ENCODE results near the gene RDX. TPM values are rescaled to one million over a fixed set of nuclear protein-coding genes. Genes with fewer than 3 reads are reported as not detected.

Gene RDX
- total RNA-seq, 1 experiment from 2014 or later, result 250 TPM

GRCh38 chr11:110176366-110177085 is 119.9 kb downstream of the RDX start:
- DNase-seq, result no peak
- no peak overlapping the region for H3K4me3 ChIP-seq (ENCODE audit: low read depth, low read length)
- peaks cover 7% of the 10 kb centered on the region for H3K4me1 Mint-ChIP-seq (ENCODE audit: low read depth, unreplicated experiment)
- ChIA-PET POLR2A (no interaction called here), CTCF (interaction anchor here (0.7 kb wide), 1 partner anchor 923 kb away, joined by 3 read pairs; no protein-coding TSS in a partner anchor)
- peaks cover 4% of the 10 kb centered on the region for H3K36me3 Mint-ChIP-seq (ENCODE audit: insufficient read depth, unreplicated experiment)
- peak overlapping the region; percentile 44 for H3K27ac Mint-ChIP-seq (ENCODE audit: unreplicated experiment)
- no peak overlapping the region for H3K4me3 Mint-ChIP-seq (ENCODE audit: unreplicated experiment)
- peaks cover 5% of the 10 kb centered on the region for H3K4me1 ChIP-seq
- no TSS peak for BruUV-seq (replicated peaks)
- H3K9me3 ChIP-seq, result no peaks in the 10 kb centered on the region
- intact Hi-C loops (cut with micrococcal nuclease; ENCODE audit: unreplicated experiment), result loop anchor here (5.0 kb wide), 1 partner anchor 324 kb away; no protein-coding TSS in a partner anchor
- TF ChIP-seq, protein P1, sequence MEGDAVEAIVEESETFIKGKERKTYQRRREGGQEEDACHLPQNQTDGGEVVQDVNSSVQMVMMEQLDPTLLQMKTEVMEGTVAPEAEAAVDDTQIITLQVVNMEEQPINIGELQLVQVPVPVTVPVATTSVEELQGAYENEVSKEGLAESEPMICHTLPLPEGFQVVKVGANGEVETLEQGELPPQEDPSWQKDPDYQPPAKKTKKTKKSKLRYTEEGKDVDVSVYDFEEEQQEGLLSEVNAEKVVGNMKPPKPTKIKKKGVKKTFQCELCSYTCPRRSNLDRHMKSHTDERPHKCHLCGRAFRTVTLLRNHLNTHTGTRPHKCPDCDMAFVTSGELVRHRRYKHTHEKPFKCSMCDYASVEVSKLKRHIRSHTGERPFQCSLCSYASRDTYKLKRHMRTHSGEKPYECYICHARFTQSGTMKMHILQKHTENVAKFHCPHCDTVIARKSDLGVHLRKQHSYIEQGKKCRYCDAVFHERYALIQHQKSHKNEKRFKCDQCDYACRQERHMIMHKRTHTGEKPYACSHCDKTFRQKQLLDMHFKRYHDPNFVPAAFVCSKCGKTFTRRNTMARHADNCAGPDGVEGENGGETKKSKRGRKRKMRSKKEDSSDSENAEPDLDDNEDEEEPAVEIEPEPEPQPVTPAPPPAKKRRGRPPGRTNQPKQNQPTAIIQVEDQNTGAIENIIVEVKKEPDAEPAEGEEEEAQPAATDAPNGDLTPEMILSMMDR (IDR thresholded peaks at IDR 0.05; ENCODE audit: insufficient read depth in 1 of 2, low read depth in 1 of 2, low read length in 1 of 2, severe bottlenecking in 1 of 2, unreplicated experiment in 1 of 2), result no peak
- H3K36me3 ChIP-seq (ENCODE audit: control insufficient read depth, insufficient read depth, low read length), result no peaks in the 10 kb centered on the region
- no peaks in the 10 kb centered on the region for H3K9me3 Mint-ChIP-seq (ENCODE audit: unreplicated experiment)
- no peaks in the 10 kb centered on the region for H3K27me3 Mint-ChIP-seq (ENCODE audit: insufficient read depth, unreplicated experiment)
- no peaks in the 10 kb centered on the region for H3K27me3 ChIP-seq (replicated peaks; ENCODE audit: control insufficient read depth, insufficient read depth, low read length)

GRCh38 chr11:110174645-110175310 is 121.6 kb downstream of the RDX start:
- Histone ChIP-seq H3K9me3 (no peaks in the 10 kb centered on the region), H3K4me3 (ENCODE audit: low read depth, low read length) (no peak overlapping the region), H3K4me1 (peaks cover 5% of the 10 kb centered on the region), H3K36me3 (ENCODE audit: control insufficient read depth, insufficient read depth, low read length) (no peaks in the 10 kb centered on the region), H3K27me3 (replicated peaks; ENCODE audit: control insufficient read depth, insufficient read depth, low read length) (no peaks in the 10 kb centered on the region)
- Mint-ChIP-seq H3K4me3 (ENCODE audit: unreplicated experiment) (no peak overlapping the region), H3K9me3 (ENCODE audit: unreplicated experiment) (no peaks in the 10 kb centered on the region), H3K27ac (ENCODE audit: unreplicated experiment) (no peak overlapping the region), H3K4me1 (ENCODE audit: low read depth, unreplicated experiment) (no peaks in the 10 kb centered on the region), H3K27me3 (ENCODE audit: insufficient read depth, unreplicated experiment) (no peaks in the 10 kb centered on the region), H3K36me3 (ENCODE audit: insufficient read depth, unreplicated experiment) (peaks cover 4% of the 10 kb centered on the region)
- POLR2A ChIA-PET, result no interaction called here
- DNase-seq, result no peak
- CTCF ChIA-PET, result no interaction called here
- intact Hi-C loops (cut with micrococcal nuclease; ENCODE audit: unreplicated experiment), result loop anchor here (1.0 to 5.0 kb wide), 3 partner anchors 82 to 322 kb away; partner anchors contain the start of gene ZC3H12C
- TSS peak; percentile 7 for BruUV-seq (replicated peaks)
- TF ChIP-seq, protein P1 (IDR thresholded peaks at IDR 0.05; ENCODE audit: insufficient read depth in 1 of 2, low read depth in 1 of 2, low read length in 1 of 2, severe bottlenecking in 1 of 2, unreplicated experiment in 1 of 2), result no peak

GRCh38 chr11:110173811-110174644 is 122.4 kb downstream of the RDX start:
- DNase-seq, result peak; percentile 70
- Histone ChIP-seq H3K4me3 (ENCODE audit: low read depth, low read length) (no peak overlapping the region), H3K36me3 (ENCODE audit: control insufficient read depth, insufficient read depth, low read length) (no peaks in the 10 kb centered on the region), H3K4me1 (no peaks in the 10 kb centered on the region), H3K27me3 (replicated peaks; ENCODE audit: control insufficient read depth, insufficient read depth, low read length) (no peaks in the 10 kb centered on the region), H3K9me3 (no peaks in the 10 kb centered on the region)
- TF ChIP-seq, protein P1 (IDR thresholded peaks at IDR 0.05; ENCODE audit: insufficient read depth in 1 of 2, low read depth in 1 of 2, low read length in 1 of 2, severe bottlenecking in 1 of 2, unreplicated experiment in 1 of 2), result peak; percentile 79
- no TSS peak for BruUV-seq (replicated peaks)
- POLR2A ChIA-PET, result no interaction called here
- Mint-ChIP-seq H3K4me1 (ENCODE audit: low read depth, unreplicated experiment) (no peaks in the 10 kb centered on the region), H3K9me3 (ENCODE audit: unreplicated experiment) (no peaks in the 10 kb centered on the region), H3K27me3 (ENCODE audit: insufficient read depth, unreplicated experiment) (no peaks in the 10 kb centered on the region), H3K4me3 (ENCODE audit: unreplicated experiment) (no peak overlapping the region), H3K36me3 (ENCODE audit: insufficient read depth, unreplicated experiment) (peaks cover 4% of the 10 kb centered on the region), H3K27ac (ENCODE audit: unreplicated experiment) (no peak overlapping the region)
- intact Hi-C loops (cut with micrococcal nuclease; ENCODE audit: unreplicated experiment), result loop anchor here (1.0 to 5.0 kb wide), 2 partner anchors 82 to 228 kb away; partner anchors contain the start of gene ZC3H12C
- CTCF ChIA-PET, result no interaction called here
